ENCODE data around the gene S1PR2. TPM values are rescaled to one million over a fixed set of nuclear protein-coding genes. Genes with fewer than 3 reads are reported as not detected.

The S1PR2 gene
- total RNA-seq, 2 experiments from 2014 or later = 9.5 to 10.6 TPM

- Mint-ChIP-seq H3K4me1 (peaks cover 17% of the 10 kb centered on the region), H3K27ac (peak overlapping the region; percentile 52), H3K4me3 (peak overlapping the region; percentile 86), H3K9me3 (no peaks in the 10 kb centered on the region), H3K27me3 (no peaks in the 10 kb centered on the region), H3K36me3 (ENCODE audit: low read depth) (no peaks in the 10 kb centered on the region)
- CTCF ChIA-PET = interaction anchor here (5.5 kb wide), 1 partner anchor 20 kb away, joined by 51 read pairs; the partner anchor contains the start of gene MRPL4
- DNase-seq = peak; percentile 50
- POLR2A ChIA-PET = interaction anchor here (1.3 to 2.6 kb wide), 3 partner anchors 20 to 38 kb away, joined by 3 to 8 read pairs (median 3); partner anchors contain the start of gene DNMT1
Measured at GRCh38 chr19:10230173-10230860, 814 bp downstream of the S1PR2 start.

GRCh38 chr19:10228920-10229319 lies 2.2 kb downstream of the S1PR2 start:
- Mint-ChIP-seq H3K27me3 (no peaks in the 10 kb centered on the region), H3K27ac (no peak overlapping the region), H3K36me3 (ENCODE audit: low read depth) (peaks cover 3% of the 10 kb centered on the region), H3K9me3 (no peaks in the 10 kb centered on the region), H3K4me3 (peak overlapping the region; percentile 37), H3K4me1 (peaks cover 13% of the 10 kb centered on the region)
- POLR2A ChIA-PET = interaction anchor here (1.0 to 2.6 kb wide), 4 partner anchors 9 to 35 kb away, joined by 3 to 8 read pairs (median 4); partner anchors contain the start of gene MRPL4
- peak; percentile 56 for DNase-seq
- CTCF ChIA-PET = interaction anchor here (0.6 to 5.5 kb wide), 6 partner anchors 17 to 45 kb away, joined by 3 to 51 read pairs (median 5); partner anchors contain the start of gene MRPL4

- Mint-ChIP-seq H3K27ac (no peak overlapping the region), H3K27me3 (no peaks in the 10 kb centered on the region), H3K36me3 (ENCODE audit: low read depth) (peaks cover 4% of the 10 kb centered on the region), H3K4me3 (no peak overlapping the region), H3K9me3 (no peaks in the 10 kb centered on the region), H3K4me1 (peaks cover 13% of the 10 kb centered on the region)
- no peak for DNase-seq
- ChIA-PET CTCF (interaction anchor here (0.6 to 5.5 kb wide), 6 partner anchors 18 to 44 kb away, joined by 3 to 51 read pairs (median 5); partner anchors contain the start of gene MRPL4), POLR2A (interaction anchor here (1.0 to 2.6 kb wide), 4 partner anchors 8 to 35 kb away, joined by 3 to 8 read pairs (median 4); partner anchors contain the start of gene MRPL4)
Measured at GRCh38 chr19:10228393-10228792, 2.7 kb downstream of the S1PR2 start.

GRCh38 chr19:10227026-10227971 lies 3.8 kb downstream of the S1PR2 start:
- Mint-ChIP-seq H3K27me3 (no peaks in the 10 kb centered on the region), H3K4me3 (no peak overlapping the region), H3K36me3 (ENCODE audit: low read depth) (peaks cover 4% of the 10 kb centered on the region), H3K4me1 (peaks cover 14% of the 10 kb centered on the region), H3K9me3 (no peaks in the 10 kb centered on the region), H3K27ac (no peak overlapping the region)
- POLR2A ChIA-PET = interaction anchor here (1.3 to 1.7 kb wide), 2 partner anchors 9 to 25 kb away, joined by 3 to 7 read pairs; partner anchors contain the start of gene MRPL4
- DNase-seq = no peak
- CTCF ChIA-PET = interaction anchor here (2.9 to 5.5 kb wide), 2 partner anchors 23 to 26 kb away, joined by 8 to 51 read pairs; partner anchors contain the start of gene MRPL4

- Mint-ChIP-seq H3K4me1 (peaks cover 14% of the 10 kb centered on the region), H3K27ac (no peak overlapping the region), H3K9me3 (no peaks in the 10 kb centered on the region), H3K27me3 (no peaks in the 10 kb centered on the region), H3K36me3 (ENCODE audit: low read depth) (peaks cover 4% of the 10 kb centered on the region), H3K4me3 (no peak overlapping the region)
- CTCF ChIA-PET = interaction anchor here (5.5 kb wide), 1 partner anchor 24 kb away, joined by 51 read pairs; the partner anchor contains the start of gene MRPL4
- no peak for DNase-seq
- POLR2A ChIA-PET = interaction anchor here (0.7 to 1.7 kb wide), 3 partner anchors 10 to 154 kb away, joined by 3 to 7 read pairs (median 3); partner anchors contain the start of genes MRPL4 and TYK2
Measured at GRCh38 chr19:10226376-10227025, 4.6 kb downstream of the S1PR2 start.

- no peak for DNase-seq
- Mint-ChIP-seq H3K36me3 (ENCODE audit: low read depth) (peaks cover 4% of the 10 kb centered on the region), H3K27me3 (no peaks in the 10 kb centered on the region), H3K27ac (no peak overlapping the region), H3K4me1 (peaks cover 14% of the 10 kb centered on the region), H3K4me3 (no peak overlapping the region), H3K9me3 (no peaks in the 10 kb centered on the region)
- CTCF ChIA-PET = interaction anchor here (5.5 kb wide), 1 partner anchor 24 kb away, joined by 51 read pairs; the partner anchor contains the start of gene MRPL4
- POLR2A ChIA-PET = interaction anchor here (0.7 kb wide), 1 partner anchor 155 kb away, joined by 3 read pairs; the partner anchor contains the start of gene TYK2
Measured at GRCh38 chr19:10226021-10226375, 5.1 kb downstream of the S1PR2 start.

GRCh38 chr19:10224337-10224736 lies 6.8 kb downstream of the S1PR2 start:
- POLR2A ChIA-PET = no interaction called here
- Mint-ChIP-seq H3K9me3 (no peaks in the 10 kb centered on the region), H3K27ac (no peak overlapping the region), H3K36me3 (ENCODE audit: low read depth) (peaks cover 4% of the 10 kb centered on the region), H3K4me3 (no peak overlapping the region), H3K4me1 (peaks cover 9% of the 10 kb centered on the region), H3K27me3 (no peaks in the 10 kb centered on the region)
- no peak for DNase-seq
- CTCF ChIA-PET = no interaction called here

GRCh38 chr19:10223488-10224213 lies 7.5 kb downstream of the S1PR2 start:
- CTCF ChIA-PET = no interaction called here
- Mint-ChIP-seq H3K9me3 (no peaks in the 10 kb centered on the region), H3K4me1 (peaks cover 6% of the 10 kb centered on the region), H3K4me3 (no peak overlapping the region), H3K27me3 (no peaks in the 10 kb centered on the region), H3K27ac (no peak overlapping the region), H3K36me3 (ENCODE audit: low read depth) (peaks cover 4% of the 10 kb centered on the region)
- no peak for DNase-seq
- POLR2A ChIA-PET = interaction anchor here (0.6 kb wide), 1 partner anchor 466 kb away, joined by 3 read pairs; no protein-coding TSS in a partner anchor

- POLR2A ChIA-PET = interaction anchor here (1.2 kb wide), 1 partner anchor 28 kb away, joined by 3 read pairs; the partner anchor contains the start of gene DNMT1
- no peaks in the 10 kb centered on the region for H3K9me3 Mint-ChIP-seq
- no peak overlapping the region for H3K4me3 Mint-ChIP-seq
- no peaks in the 10 kb centered on the region for H3K27me3 Mint-ChIP-seq
- no peak overlapping the region for H3K27ac Mint-ChIP-seq
- H3K36me3 Mint-ChIP-seq (ENCODE audit: low read depth) = peaks cover 4% of the 10 kb centered on the region
- CTCF ChIA-PET = no interaction called here
- peaks cover 6% of the 10 kb centered on the region for H3K4me1 Mint-ChIP-seq
- no peak for DNase-seq
Measured at GRCh38 chr19:10222201-10222890, 8.8 kb downstream of the S1PR2 start.

GRCh38 chr19:10220695-10221094 lies 10.4 kb downstream of the S1PR2 start:
- CTCF ChIA-PET = interaction anchor here (0.6 to 1.9 kb wide), 4 partner anchors 11 to 49 kb away, joined by 3 to 12 read pairs (median 3); partner anchors contain the start of gene S1PR2
- DNase-seq = no peak
- Mint-ChIP-seq H3K27me3 (no peaks in the 10 kb centered on the region), H3K4me3 (no peak overlapping the region), H3K36me3 (ENCODE audit: low read depth) (peaks cover 4% of the 10 kb centered on the region), H3K9me3 (no peaks in the 10 kb centered on the region), H3K27ac (no peak overlapping the region), H3K4me1 (peaks cover 6% of the 10 kb centered on the region)
- POLR2A ChIA-PET = interaction anchor here (1.2 to 1.7 kb wide), 2 partner anchors 8 to 26 kb away, joined by 3 to 5 read pairs; partner anchors contain the start of gene DNMT1

GRCh38 chr19:10219678-10220077 lies 11.5 kb downstream of the S1PR2 start:
- Mint-ChIP-seq H3K36me3 (ENCODE audit: low read depth) (peaks cover 4% of the 10 kb centered on the region), H3K4me1 (peaks cover 6% of the 10 kb centered on the region), H3K4me3 (no peak overlapping the region), H3K27me3 (no peaks in the 10 kb centered on the region), H3K27ac (no peak overlapping the region), H3K9me3 (no peaks in the 10 kb centered on the region)
- DNase-seq = peak; percentile 33
- ChIA-PET CTCF (interaction anchor here (0.7 to 1.9 kb wide), 6 partner anchors 10 to 166 kb away, joined by 3 to 12 read pairs (median 3); partner anchors contain the start of gene S1PR2), POLR2A (interaction anchor here (0.8 to 1.7 kb wide), 3 partner anchors 9 to 52 kb away, joined by 3 to 5 read pairs (median 3); no protein-coding TSS in a partner anchor)

Data from activated CD4-positive, alpha-beta memory T cell treated with anti-CD3 and anti-CD28 coated beads, Interleukin-2, amount 10 ng/mL, durations not matched to agents 7 days and 5 days (primary cell).